Cerebellar nuclear complex (tissue), 1 donor: Measurements from ENCODE around the gene IGFL2.
"Not testable (repeated sequence)": the region's sequence is repeated elsewhere in the genome, so short reads cannot be mapped to it uniquely, and the experiment has no call there.

Experiments used
- DNase-seq, 2 experiments: peaks; one replicate each; lab custom pipeline; 2025; lab: John Stamatoyannopoulos, UW

IGFL2 gene

GRCh38 chr19:46142294-46142693 lies 5.7 kb upstream of the IGFL2 start:
- no peak for DNase-seq

DNA sequence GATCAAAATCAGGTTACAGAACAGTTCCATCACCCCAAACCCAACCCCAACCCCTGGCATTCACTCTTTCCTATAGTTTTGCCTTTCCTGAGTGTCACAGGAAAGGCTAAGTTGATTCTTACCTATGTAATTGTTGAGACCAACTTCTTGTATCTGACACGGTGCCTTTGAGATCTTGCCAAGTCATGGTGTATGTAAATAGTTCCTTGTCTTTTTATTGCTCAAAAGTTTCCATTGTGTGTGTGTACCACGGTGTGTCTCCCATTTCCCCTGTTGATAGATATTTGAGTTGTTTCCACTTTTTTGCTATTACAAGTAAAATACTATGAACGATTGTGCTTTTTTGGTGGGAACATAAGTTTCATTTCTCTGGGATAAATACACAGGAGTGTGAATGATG lies 3.3 kb upstream of the IGFL2 start:
- DNase-seq, result no peak

DNA sequence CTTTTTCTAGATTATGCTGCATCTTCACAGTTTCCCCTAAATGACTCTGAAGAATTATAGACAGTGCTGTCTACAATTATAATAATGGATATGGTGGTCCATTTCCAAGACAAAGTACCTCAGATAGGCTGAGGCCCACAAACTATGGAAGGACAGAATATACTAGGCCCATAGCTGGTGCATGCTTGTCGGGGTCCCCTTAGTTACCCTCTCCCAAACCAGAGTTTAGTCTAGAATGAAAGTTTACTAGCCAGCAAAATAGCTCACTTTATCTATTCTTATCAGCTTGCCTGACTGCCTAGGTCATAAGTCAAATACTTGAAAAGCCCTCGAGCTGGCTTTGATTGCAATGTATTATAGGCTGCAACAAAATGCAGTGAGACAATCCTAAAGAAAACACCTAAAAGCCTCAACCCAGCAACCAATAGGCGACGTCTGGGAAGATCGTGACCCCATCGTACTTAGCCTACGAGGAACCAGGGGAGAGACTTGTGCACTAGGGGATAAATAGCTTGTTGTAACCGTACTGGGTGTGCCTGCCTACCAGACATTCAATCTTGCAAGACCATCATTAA lies 785 bp upstream of the IGFL2 start:
- DNase-seq, result no peak

DNA sequence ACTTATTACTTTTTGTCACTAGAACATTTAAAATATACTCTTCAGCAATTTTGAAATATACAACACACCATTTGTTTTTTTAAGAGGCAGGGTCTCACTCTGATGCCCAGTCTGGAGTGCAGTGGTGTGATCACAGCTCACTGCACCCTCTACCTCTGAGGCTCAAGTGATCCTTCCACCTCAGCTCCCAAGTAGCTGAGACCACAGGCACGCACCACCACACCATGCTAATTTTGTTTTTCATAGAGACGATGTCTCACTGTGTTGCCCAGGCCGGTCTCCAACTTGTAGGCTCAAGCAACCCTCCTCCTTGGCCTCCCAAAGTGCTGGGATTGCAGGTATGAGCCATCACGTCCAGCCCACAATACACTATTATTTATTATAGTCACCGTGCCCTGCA lies 2.6 kb downstream of the IGFL2 start:
- DNase-seq, result no peak

GRCh38 chr19:46155237-46155636 lies 7.2 kb downstream of the IGFL2 start:
- no peak for DNase-seq

- DNase-seq, result no peak
These were observed 11.6 kb downstream of the IGFL2 start for GRCh38 chr19:46159418-46160232.

DNA sequence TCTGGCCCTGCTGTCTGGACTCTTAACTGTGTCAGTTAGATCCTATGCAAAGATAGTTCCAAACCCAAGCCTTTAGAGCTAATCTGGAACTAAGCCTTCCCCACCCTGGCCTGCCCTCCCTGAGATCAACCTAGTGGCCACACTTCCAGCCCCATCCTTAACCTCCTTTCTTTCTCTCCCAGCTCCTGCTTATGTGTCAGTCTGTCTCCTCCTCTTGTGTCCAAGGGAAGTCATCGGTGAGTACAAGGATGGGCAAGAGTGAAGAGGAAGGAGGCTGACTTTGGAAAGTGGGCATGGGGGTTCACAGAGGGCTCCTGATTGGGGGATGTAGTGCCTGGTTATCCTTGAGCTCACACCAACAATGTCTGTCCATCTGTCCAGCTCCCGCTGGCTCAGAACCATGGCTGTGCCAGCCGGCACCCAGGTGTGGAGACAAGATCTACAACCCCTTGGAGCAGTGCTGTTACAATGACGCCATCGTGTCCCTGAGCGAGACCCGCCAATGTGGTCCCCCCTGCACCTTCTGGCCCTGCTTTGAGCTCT lies 12.3 kb downstream of the IGFL2 start:
- no peak for DNase-seq

DNA sequence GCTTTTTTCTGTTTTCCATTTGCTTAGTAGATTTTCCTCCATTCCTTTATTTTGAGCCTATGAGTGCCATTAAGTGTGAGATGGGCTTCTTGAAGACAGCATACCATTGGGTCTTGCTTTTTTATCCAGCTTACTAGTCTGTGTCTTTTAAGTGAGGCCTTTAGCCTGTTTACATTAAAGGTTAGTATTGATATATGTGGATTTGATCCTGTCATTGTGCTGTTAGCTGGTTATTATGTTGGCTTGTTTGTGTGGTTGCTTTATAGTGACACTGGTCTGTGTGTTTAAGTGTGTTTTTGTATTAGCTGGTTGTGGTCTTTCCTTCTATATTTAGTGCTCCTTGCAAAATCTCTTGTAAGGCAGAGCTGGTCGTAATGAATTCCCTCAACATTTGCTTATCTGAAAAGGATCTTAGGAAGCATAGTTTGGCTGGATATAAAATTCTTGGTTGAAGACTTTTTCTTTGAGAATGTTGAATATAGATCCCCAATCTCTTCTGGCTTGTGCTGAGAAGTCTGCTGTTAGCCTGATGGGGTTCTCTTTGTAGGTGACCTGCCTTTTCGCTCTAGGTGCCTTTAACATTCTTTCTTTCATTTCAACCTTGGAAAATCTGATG lies 13.7 kb downstream of the IGFL2 start:
- DNase-seq, result not testable (repeated sequence)

DNA sequence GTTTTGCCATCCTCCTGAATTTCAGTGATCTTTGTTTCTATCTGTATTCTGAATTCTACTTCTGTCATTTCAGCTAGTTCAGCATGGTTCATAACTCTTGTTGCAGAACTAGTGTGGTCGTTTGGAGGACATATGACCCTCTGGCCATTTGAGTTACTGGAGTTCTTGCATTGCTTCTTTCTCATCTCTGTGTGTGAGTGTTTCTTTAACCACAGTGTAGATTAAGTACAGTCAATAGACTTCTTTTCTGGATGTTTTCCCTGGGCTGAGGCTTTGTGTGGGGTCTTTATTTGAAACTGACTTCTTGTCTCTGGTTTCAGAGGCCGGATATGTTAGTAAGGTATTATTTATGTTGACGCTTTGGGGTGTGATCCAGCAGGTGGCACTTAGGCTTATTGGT lies 14.7 kb downstream of the IGFL2 start:
- DNase-seq, result no peak

DNA sequence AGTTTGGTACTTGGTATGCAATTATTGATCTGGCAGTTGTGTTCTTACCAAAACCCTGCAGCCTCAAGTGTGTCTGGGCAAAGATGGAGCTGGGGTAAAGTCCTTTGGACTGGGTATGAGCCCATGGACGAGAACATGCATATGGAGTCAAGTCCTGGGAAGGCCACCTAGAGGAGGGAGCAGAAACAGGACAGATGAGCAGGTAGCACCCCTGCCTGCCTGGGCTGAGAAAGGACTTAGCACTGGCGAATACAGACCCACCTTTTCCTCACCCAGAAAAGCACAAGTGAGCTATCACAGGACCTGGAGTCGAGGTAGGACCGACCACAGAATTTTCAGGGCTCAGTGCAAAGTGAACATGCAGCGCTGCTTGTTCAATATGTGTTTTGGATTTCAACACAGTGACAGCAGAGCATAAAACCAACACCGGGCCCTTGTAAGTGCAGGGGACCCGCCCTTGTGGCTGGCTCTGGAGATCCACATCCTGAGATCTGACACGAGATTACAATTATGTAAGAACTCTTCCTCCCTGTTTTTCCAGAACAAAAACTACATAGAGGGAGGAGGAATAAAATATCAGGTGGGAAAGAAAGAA lies 25.9 kb downstream of the IGFL2 start:
- no peak for DNase-seq

DNA sequence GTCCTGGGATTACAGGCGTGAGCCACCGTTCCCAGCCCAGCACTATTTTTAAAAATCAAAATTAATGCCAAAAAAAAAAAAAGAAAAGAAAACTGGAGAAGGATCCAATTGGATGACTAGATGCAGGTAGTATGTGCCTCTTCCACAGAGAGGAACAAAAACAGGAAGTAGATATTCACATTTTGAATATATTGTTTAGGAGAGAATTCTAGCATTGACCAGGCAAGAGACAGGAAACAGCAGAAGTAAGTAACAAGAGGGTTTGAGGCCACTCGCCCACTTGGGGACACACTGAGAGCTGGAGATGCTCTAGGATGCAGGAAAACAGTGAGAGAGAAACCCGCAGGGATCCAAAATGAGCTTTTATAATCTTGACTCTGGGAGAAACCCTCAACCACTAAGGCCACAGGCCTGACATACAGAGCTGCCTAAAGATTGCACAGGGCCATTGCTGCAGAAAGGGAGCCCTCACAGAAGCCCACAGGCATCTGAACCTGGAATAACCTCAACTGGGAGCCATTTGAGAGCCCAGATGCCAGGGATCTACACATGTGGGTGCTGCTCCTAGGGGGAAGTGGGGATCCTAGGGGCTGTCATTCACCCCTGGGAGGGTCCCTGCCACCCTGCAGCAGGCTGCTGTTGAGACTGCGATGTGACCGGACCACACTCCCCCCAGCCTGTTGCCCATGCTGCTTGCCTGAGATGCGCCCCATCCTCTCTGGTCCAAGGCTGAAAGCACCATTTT lies 28.2 kb downstream of the IGFL2 start:
- no peak for DNase-seq

GRCh38 chr19:46179076-46179759 lies 31.2 kb downstream of the IGFL2 start:
- no peak for DNase-seq

- DNase-seq, result no peak
These were observed 32.8 kb downstream of the IGFL2 start for GRCh38 chr19:46180701-46181387.

DNA sequence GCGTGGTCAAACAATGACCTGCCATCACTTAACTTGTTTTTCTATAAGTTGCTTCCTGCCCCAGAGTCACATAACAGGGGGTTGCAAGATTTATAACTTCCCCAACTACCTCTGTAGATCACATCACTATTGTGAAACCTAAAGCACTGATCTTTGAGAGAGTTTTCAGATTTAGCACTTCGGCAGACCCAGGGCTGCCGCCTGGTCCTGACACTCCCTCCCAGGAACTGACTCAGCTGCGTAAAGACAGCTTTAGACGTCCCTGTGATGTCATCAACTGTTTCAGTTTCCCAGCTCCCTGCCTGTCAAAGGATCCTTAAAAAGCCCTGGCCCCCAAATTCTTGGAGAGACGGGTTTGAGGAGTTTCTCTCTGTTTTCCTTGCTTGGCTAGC lies 33.3 kb downstream of the IGFL2 start:
- no peak for DNase-seq

- no peak for DNase-seq
These were observed 34.4 kb downstream of the IGFL2 start for GRCh38 chr19:46182476-46182875.

DNA sequence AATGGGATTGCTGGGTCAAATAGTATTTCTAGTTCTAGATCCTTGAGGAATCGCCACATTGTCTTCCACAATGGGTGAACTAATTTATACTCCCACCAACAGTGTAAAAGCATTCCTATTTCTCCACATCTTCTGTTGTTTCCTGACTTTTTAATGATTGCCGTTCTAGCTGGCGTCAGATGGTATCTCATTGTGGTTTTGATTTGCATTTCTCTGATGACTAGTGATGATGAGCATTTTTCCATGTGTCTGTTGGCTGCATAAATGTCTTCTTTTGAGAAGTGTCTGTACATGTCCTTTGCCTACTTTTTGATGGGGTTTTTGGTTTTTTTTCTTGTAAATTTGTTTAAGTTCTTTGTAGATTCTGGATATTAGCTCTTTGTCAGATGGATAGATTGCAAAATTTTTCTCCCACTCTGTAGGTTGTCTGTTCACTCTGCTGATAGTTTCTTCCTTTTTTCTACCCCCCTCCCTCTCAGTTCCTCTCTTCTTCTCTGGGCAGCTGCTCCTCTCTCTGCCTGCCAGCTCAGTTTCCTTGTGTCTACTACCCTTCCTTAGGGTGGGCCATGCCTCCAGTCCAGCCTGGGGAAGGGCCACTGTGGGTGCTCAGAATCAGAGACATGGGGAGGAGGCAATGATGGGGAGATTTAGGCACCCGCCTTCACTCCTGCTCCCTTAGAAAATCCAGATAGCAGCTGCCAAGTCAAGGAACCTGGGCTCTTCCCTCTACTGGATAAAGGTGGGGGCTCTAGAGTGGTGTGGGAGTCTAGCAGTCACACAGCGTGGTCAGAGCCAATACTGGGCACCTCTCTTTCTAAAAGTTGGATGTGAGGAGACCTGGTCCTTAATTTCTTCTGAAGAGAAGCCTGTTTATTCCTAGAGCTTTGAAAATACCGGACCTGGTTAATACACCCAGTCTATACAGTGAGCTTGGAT lies 37.0 kb downstream of the IGFL2 start:
- not testable (repeated sequence) for DNase-seq

- no peak for DNase-seq
These were observed 38.2 kb downstream of the IGFL2 start for GRCh38 chr19:46186101-46186716.

GRCh38 chr19:46186717-46187101 lies 38.7 kb downstream of the IGFL2 start:
- no peak for DNase-seq
